Ovary (tissue), 3 donors: Measurements from ENCODE around the gene IGF2BP2.

Experiments used
- CTCF ChIP-seq, 3 donors: fragments of 450-650 bp in 2 of 3; fragments of 200-600 bp in 1 of 3; IDR thresholded peaks; one replicate each; pipeline versions ENCODE4 v1.5.1 to v1.8.0; 2016 to 2022; ENCODE audit warnings: antibody characterized with exemption in 3 of 3, mild to moderate bottlenecking in 1 of 3
- EP300 ChIP-seq: sonication (generic); formaldehyde crosslinking; IDR thresholded peaks from one replicate; pipeline ENCODE4 v1.6.1; 2017; ENCODE audit warnings: antibody characterized with exemption
- donor health status: DM: no; HTN: no; CAD: no.

- TF ChIP-seq CTCF (IDR thresholded peaks at IDR 0.05) (no peak), EP300 (no peak)
Observed at GRCh38 chr3:185865247-185865646, 40.4 kb upstream of the IGF2BP2 start.
